Stimulated activated CD8-positive, alpha-beta memory T cell treated with anti-CD3 and anti-CD28 coated beads, Interleukin-7, amount 100 ng/mL, for 48 hours (primary cell): ENCODE data around the gene TIMM17B.
A peak's percentile ranks its signal among the peaks of the same experiment; 100 is the strongest.

Experiments used
- DNase-seq, 2 donors: peaks; one replicate each; pipeline ENCODE4 v3.0.0-alpha.2; 2020; ENCODE audit warnings: low read depth in 1 of 2; ENCODE audit errors: extremely low read depth in 1 of 2

TIMM17B gene

GRCh38 chrX:48897625-48898306 lies at the start of gene TIMM17B, which contains the start of gene PQBP1:
TIMM17B (minus strand) TSS chrX:48897768; CDS start chrX:48897749, 19 bp downstream.
PQBP1 (plus strand) TSS chrX:48897930; CDS start chrX:48898510, 580 bp downstream.
- DNase-seq, result peak; percentile 66 to 81

GRCh38 chrX:48945517-48946348 lies 48.2 kb upstream of the TIMM17B start:
- DNase-seq, result no peak

- no peak for DNase-seq
These were observed 45.3 kb upstream of the TIMM17B start for GRCh38 chrX:48942895-48943294.

- DNase-seq, result no peak
These were observed 42.9 kb upstream of the TIMM17B start for GRCh38 chrX:48940404-48940955.

GRCh38 chrX:48939524-48940228 lies 42.1 kb upstream of the TIMM17B start:
- DNase-seq, result no peak

GRCh38 chrX:48938721-48939425 lies 41.3 kb upstream of the TIMM17B start:
- peak; percentile 62 to 78 for DNase-seq

GRCh38 chrX:48937054-48937907 lies 39.7 kb upstream of the TIMM17B start:
- peak; percentile 86 to 89 for DNase-seq

GRCh38 chrX:48936429-48937053 lies 39.0 kb upstream of the TIMM17B start:
- DNase-seq, result no peak

GRCh38 chrX:48935301-48935670 lies 37.7 kb upstream of the TIMM17B start:
- DNase-seq, result no peak

GRCh38 chrX:48934581-48935300 lies 37.2 kb upstream of the TIMM17B start:
- DNase-seq, result no peak

GRCh38 chrX:48933757-48934156 lies 36.2 kb upstream of the TIMM17B start:
- DNase-seq, result no peak

GRCh38 chrX:48927736-48928382 lies 30.3 kb upstream of the TIMM17B start:
- no peak for DNase-seq

- DNase-seq, result no peak
These were observed 29.6 kb upstream of the TIMM17B start for GRCh38 chrX:48927123-48927522.

- DNase-seq, result no peak
These were observed 26.7 kb upstream of the TIMM17B start for GRCh38 chrX:48924270-48924669.

- no peak for DNase-seq
These were observed 26.2 kb upstream of the TIMM17B start for GRCh38 chrX:48923771-48924170.

- no peak for DNase-seq
These were observed 23.1 kb upstream of the TIMM17B start for GRCh38 chrX:48920718-48921104.

GRCh38 chrX:48919947-48920717 lies 22.6 kb upstream of the TIMM17B start:
- no peak for DNase-seq
